Germinal center (tissue), 1 donor: ENCODE results near the gene IRF2.
"Not testable (repeated sequence)": the region's sequence is repeated elsewhere in the genome, so short reads cannot be mapped to it uniquely, and the experiment has no call there.

Experiments used
- DNase-seq: peaks from one replicate; pipeline ENCODE4 v3.0.0; 2012; ENCODE audit warnings: mixed read lengths, low spot score

IRF2 gene

GRCh38 chr4:184346682-184347081 lies 127.7 kb downstream of the IRF2 start:
- DNase-seq, result no peak

GRCh38 chr4:184346273-184346672 lies 128.1 kb downstream of the IRF2 start:
- not testable (repeated sequence) for DNase-seq

GRCh38 chr4:184345573-184345922 lies 128.8 kb downstream of the IRF2 start:
- no peak for DNase-seq

- DNase-seq, result no peak
Measured at GRCh38 chr4:184344899-184345572, 129.3 kb downstream of the IRF2 start.

GRCh38 chr4:184344435-184344834 lies 129.9 kb downstream of the IRF2 start:
- no peak for DNase-seq

- peak; percentile 55 for DNase-seq
Measured at GRCh38 chr4:184343502-184344177, 130.7 kb downstream of the IRF2 start.

- not testable (repeated sequence) for DNase-seq
Measured at GRCh38 chr4:184342857-184343237, 131.5 kb downstream of the IRF2 start.

GRCh38 chr4:184342167-184342856 lies 132.0 kb downstream of the IRF2 start:
- no peak for DNase-seq

GRCh38 chr4:184339398-184340193 lies 134.8 kb downstream of the IRF2 start:
- not testable (repeated sequence) for DNase-seq

- no peak for DNase-seq
Measured at GRCh38 chr4:184337907-184338306, 136.4 kb downstream of the IRF2 start.
